GM12892 (cell line): Measurements from ENCODE around the gene TPD52L1.
A peak's percentile ranks its signal among the peaks of the same experiment; 100 is the strongest.

Experiments used
- DNase-seq: peaks from one replicate; pipeline ENCODE4 v3.0.0; 2011; ENCODE audit not compliant: insufficient read length
- FAIRE-seq: peaks from 2 replicates; lab custom pipeline; 2011; peaks lifted over from hg19 to GRCh38; lab: Jason Lieb, UNC
- POLR2A ChIP-seq: IDR thresholded peaks from 2 replicates; pipeline ENCODE4 v1.6.1; 2011; ENCODE audit warnings: low read depth, low read length, control low read depth
- POLR2AphosphoS5 ChIP-seq: IDR thresholded peaks from 2 replicates; pipeline ENCODE4 v1.6.1; 2011; ENCODE audit warnings: low read depth, low read length, control low read depth
- TAF1 ChIP-seq: IDR thresholded peaks from 2 replicates; pipeline ENCODE4 v1.6.1; 2011; ENCODE audit warnings: low read depth, mild to moderate bottlenecking, control low read depth, low read length, borderline replicate concordance

The TPD52L1 gene

DNA sequence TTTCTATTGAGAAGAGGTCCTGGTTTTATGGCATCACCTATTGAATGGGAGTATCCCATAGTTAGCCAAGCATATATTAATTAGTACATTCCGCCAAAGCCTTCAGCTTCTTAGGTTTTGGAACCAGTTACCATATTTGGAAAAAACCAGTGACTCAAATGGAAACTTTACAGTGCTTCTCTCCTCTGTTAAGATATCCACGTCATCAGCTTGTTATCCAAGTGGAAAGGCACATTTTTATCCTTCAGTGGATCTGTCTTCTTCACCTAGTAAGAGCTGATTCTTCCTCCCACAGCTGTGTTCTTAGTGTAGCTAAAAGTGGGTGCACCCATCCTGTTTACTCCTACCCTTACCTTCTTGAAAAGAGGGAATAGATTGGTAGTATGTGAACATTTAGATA lies 34.5 kb downstream of the TPD52L1 start:
- no peak for DNase-seq

GRCh38 chr6:125188594-125189203 lies 35.1 kb downstream of the TPD52L1 start:
- DNase-seq (no peak), FAIRE-seq (no peak)
- no peak for TF ChIP-seq POLR2A
- no peak for TF ChIP-seq TAF1
- TF ChIP-seq POLR2AphosphoS5 = no peak

More for the DNA sequence above, 34.5 kb downstream of the TPD52L1 start:
- TF ChIP-seq POLR2AphosphoS5 (no peak), POLR2A (no peak), TAF1 (no peak)
- FAIRE-seq = no peak

- DNase-seq (no peak), FAIRE-seq (no peak)
- TF ChIP-seq POLR2AphosphoS5 = no peak
- no peak for TF ChIP-seq POLR2A
- TF ChIP-seq TAF1 = no peak
Observed at GRCh38 chr6:125189494-125189893, 35.9 kb downstream of the TPD52L1 start.

- TF ChIP-seq TAF1 = no peak
- TF ChIP-seq POLR2AphosphoS5 = no peak
- TF ChIP-seq POLR2A = no peak
- FAIRE-seq (no peak), DNase-seq (no peak)
Observed at GRCh38 chr6:125190667-125191066, 37.1 kb downstream of the TPD52L1 start.

DNA sequence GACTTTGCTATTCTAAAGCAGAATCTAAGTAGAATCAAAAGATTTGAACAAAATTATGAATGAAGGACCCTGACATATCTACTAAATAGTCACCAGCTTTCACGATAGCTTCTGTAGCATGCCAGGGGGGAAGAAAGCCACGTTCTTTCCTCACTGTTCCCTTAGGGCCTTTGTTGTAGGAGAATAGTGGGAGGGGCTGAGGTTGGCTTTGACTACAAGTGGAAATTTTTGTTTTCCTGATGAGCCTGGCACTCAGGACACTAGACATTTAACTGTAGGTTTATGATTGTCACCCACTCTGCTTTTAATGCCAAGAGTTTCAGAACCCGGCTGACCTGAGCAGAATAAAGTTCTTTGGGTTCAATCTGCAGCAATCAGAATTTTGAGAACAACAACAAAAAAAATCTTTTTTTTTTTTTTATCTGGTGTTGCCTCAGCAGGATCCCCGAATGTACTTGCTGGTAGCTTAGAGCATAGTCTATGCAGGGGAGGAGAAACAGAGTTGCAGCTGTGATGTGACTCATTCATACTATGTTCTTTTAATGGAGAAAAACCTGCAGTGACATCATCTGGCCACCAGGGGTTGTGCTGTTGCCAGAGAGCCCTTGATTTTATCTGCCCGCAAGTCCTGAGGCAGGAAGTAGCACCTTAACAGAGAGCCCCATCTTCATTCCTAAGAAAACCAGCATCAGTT lies 38.5 kb downstream of the TPD52L1 start:
- FAIRE-seq (no peak), DNase-seq (peak; percentile 7)
- TF ChIP-seq POLR2AphosphoS5 (no peak), TAF1 (no peak), POLR2A (no peak)

GRCh38 chr6:125192610-125192930 lies 39.0 kb downstream of the TPD52L1 start:
- no peak for TF ChIP-seq TAF1
- TF ChIP-seq POLR2A = no peak
- TF ChIP-seq POLR2AphosphoS5 = no peak
- DNase-seq = no peak
- no peak for FAIRE-seq

DNA sequence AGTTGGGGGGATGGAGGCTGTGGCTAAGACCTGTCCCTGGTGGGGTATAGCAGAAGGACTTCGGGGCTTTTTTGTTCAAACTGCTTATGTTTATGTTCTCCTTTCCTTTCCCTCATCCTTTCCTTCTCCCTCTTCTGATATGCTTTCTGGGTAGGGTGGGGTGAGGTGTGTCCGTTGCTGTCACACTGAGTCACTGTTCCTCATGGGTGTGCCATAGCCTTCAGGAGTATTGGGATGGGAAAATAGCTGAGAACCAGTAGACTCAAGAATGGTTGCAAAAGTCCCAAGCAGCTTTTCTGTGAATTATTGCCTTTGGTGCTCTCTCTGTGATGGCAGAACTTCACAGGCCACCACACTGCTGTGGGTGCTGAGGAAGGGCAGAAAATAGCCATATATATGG lies 39.6 kb downstream of the TPD52L1 start:
- TF ChIP-seq POLR2A (no peak), POLR2AphosphoS5 (no peak), TAF1 (no peak)
- FAIRE-seq (no peak), DNase-seq (no peak)

- no peak for TF ChIP-seq POLR2A
- no peak for TF ChIP-seq POLR2AphosphoS5
- TF ChIP-seq TAF1 = no peak
- DNase-seq = no peak
- FAIRE-seq = no peak
Observed at GRCh38 chr6:125194941-125195340, 41.4 kb downstream of the TPD52L1 start.

DNA sequence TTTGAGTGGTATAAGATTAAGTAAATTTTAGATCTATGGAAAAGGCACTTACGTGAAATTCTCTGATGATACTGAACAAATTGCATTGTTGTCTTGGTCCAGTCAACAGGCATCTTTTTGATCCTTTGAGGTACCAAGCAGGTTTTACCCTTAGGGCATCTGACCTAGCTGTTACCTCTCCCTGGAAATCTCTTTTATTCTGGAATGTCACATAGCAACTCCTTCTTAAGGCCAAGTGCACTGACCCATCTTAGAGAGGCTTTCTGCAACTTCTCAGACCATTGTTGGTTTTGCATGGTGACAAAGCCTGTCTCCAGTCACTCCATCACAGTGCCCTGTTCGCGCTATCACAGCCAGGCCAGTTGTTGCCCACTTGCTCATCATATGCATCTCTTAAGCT lies 42.0 kb downstream of the TPD52L1 start:
- DNase-seq (no peak), FAIRE-seq (no peak)
- TF ChIP-seq TAF1 = no peak
- no peak for TF ChIP-seq POLR2AphosphoS5
- no peak for TF ChIP-seq POLR2A

DNA sequence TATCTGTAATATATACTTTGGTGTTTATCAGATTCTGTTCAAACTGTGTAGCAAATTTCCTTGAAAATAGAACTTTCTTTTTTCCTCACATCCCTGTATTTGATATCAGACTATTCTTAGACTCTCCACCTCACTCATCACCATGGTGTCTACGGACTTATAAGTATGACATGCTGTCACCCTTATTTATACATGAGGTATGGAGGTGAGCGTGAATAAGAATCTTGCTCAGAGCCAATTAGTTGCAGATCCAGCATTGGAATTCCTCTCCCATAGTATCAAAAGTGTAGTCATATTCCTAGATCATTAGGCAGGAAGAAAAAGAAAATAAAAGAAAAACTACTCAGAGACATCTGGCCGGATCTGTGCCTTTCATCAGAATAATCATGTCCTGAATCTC lies 43.0 kb downstream of the TPD52L1 start:
- no peak for TF ChIP-seq TAF1
- FAIRE-seq (no peak), DNase-seq (no peak)

- DNase-seq = no peak
- no peak for FAIRE-seq
- no peak for TF ChIP-seq POLR2AphosphoS5
- TF ChIP-seq TAF1 = no peak
- TF ChIP-seq POLR2A = no peak
Observed at GRCh38 chr6:125197795-125198269, 44.3 kb downstream of the TPD52L1 start.

- DNase-seq = no peak
- TF ChIP-seq POLR2A (no peak), TAF1 (no peak), POLR2AphosphoS5 (no peak)
- FAIRE-seq = no peak
Observed at GRCh38 chr6:125198398-125198937, 44.9 kb downstream of the TPD52L1 start.
